ENCODE data around the gene SLC25A21.
"Not testable (repeated sequence)": the region's sequence is repeated elsewhere in the genome, so short reads cannot be mapped to it uniquely, and the experiment has no call there.

The SLC25A21 gene

DNA sequence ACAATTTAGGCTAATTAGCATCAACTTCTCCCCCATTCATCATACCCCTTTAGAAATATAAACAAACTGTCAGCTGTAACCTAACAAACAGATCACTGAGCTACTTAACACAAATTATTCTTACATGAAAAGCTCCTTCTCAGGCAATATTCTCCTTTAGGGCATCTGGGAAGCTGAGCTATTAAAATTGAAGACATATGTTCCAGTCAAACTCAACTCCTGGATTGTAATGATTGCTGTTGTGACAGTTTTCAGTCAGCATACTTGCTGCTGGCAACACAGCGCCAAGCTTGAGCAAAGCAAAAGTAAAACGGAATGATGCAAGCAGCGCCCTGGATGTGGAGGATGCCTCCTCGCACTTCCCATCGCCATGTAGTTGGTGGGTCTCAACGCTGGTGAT lies 82.4 kb downstream of the SLC25A21 start:
- DNase-seq = no peak

DNA sequence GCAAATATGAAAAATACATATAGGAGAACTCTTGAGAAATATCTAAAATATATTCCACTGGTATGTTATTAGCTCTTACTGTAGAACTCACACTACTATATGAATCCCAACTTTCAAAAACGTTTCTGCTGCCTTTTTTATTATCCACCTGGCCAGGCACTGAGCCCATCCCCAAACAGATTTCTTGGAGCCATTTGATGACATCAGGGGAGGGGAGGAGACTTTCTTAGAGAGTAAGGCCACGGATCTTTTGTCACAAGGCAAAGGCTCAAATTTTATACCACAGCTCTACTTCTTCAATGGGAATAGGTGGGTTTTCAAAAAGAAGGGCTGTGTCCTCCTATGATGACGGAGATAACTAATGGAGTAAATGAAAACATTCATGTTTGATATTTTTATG lies 83.0 kb downstream of the SLC25A21 start:
- no peak for DNase-seq

DNA sequence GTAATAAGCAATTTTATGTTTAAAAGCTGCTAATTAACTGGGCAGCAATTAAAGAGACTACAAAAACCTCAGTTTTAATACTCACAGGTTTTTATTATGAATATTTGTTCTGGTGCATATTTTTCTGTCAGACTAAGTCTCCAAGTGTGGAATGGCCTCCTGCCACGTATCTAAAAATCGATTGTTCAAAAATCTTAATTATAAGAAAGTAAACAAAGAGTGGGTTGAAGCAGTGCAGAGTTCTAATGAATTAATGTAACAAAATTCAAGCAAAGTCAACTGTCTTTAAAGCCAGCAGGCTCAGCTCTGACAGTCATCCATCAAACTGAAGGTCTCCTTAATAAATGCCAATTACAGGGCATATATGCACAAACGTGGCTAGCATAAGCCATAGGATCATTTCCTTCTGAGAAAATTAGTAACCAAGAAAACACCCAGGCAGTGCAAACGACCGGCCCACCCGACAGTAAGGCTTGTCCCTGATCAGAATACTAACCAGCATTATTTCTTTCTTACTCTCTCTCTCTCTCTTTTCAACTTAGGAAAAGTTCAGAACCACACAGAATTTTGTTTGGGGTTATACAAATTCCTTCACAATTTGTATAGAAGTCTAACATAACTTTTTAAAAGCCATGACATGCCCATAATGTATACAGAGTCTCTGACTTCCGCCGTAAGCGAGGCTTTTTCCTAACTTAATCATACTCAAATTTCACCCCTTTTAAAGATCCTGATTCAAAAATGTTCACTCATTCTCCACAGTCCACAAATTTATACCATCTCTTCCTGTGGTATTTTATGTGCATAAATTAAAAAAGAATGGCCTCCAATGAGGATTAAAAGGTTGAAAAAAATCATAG lies 83.8 kb downstream of the SLC25A21 start:
- no peak for DNase-seq

DNA sequence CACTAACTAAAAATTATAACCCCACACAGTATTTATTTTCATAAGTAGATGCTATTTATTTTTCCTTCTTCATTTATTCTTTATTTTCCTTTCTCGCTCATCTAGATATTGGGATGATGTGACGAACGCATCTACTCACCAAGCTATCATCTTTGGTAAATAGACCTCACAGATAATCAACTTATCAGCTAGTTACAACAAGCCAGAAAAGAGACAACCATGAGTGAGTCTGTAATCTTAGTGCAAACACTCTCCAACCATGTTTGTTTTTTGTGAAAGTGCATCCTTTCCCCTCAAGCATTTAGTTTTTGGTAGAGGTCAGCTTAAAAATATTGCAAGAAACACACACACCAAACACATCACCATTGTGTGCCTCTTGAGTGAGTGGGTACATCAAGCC lies 84.9 kb downstream of the SLC25A21 start:
- no peak for DNase-seq

DNA sequence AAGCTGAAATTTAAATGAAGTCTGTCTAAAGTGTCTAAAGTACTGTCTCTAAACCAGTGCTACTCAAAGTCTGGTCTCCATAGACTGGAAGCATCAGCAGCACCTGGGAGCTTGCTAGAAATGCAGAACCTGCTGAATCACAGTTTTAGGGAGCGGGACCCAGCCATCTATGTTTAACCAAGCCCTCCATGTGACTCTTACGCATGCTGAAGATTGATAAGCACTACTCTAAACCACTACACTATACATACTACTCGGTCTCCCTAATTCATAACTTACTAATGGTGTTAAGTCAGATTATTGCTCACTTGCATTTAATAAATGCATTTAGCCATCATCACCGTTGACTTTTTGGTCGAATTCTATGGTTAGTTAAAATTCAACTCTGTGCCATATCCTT lies 88.8 kb downstream of the SLC25A21 start:
- DNase-seq = no peak

DNA sequence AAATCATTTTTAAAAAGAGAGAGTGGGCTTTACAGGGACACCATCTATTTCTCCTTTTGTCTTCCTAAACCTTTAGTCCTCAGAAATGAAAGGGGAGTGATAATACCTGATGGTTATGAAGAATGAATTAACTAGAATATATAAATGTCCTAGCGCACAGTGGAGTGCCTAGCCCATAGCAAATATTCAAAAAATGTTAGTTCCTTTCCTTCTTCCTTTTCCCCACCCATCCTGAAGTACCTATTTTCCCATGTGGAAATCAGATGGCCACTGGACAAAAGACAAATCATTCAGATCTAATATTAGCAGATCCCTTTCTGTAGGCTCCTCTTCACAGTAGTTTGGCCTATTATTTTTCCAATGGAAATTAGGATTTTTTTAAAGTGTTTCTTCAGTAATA lies 90.0 kb downstream of the SLC25A21 start:
- DNase-seq = no peak

DNA sequence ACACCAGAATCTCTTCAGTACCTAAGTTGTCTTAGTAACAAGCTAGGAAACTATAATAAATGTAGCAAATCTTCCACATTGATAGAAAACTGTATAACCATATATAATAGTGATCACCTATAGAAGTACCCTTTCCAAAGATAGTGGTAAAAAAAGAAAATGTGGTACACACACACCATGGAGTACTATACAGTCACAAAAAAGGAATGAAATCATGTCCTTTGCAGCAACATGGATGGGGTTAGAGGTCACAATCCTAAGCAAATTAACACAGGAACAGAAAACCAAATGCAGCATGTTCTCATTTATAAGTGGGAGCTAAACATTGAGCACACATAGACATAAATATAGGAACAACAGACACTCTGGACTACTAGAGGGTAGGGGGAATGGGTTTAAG lies 90.5 kb downstream of the SLC25A21 start:
- no peak for DNase-seq

DNA sequence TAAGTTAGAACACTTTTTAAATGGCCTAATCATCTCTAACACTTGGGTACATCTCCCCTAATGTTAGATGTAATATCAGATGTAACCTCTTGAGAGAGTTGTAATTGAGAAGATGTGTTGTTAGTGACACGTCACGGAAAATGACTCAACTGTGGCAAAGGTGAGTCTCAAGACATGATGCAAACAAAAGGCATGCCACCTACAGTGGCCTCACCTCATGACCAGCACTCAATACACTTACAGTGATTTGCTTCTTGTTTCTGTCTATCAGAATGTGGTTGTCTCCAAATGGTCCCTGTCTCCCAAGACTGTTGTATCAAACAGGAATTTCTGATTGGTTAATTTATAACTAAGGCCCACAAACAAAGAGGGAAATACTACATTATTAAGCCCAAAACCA lies 91.2 kb downstream of the SLC25A21 start:
- no peak for DNase-seq

DNA sequence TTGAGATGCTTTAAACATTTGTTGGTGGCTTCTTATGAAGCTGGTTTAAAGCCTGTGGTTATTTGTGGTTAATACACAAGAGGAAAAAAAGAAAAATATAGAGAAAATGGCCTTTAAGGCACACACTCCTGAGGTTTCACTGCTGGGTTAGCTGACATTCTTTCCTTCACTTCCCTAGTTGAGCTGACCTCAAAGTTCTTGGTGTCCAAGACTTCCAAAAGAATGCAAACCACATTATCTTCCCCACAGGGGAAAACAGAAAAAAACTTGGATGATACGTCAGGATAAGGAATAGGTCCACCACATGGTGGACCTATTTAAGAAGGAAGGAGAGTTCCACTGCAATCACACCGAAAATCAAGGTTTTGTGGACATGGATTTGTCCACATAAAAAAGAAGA lies 94.3 kb downstream of the SLC25A21 start:
- no peak for DNase-seq

DNA sequence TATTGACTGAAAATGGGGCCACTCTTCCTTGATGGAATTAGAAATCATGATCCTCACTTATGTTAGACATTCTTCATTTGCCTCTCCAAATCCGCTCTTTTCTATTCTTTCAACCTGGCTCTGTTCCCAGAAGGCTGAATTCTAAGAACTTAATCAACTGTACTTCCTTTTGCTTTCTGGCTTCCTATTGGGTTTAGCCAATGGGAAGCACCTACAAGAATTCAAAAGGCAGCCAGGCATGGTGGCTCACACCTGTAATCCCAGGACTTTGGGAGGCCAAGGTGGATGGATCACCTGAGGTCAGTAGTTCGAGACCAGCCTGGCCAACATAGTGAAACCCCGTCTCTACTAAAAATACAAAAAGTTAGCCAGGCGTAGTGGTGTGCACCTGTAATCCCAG lies 98.1 kb downstream of the SLC25A21 start:
- DNase-seq = not testable (repeated sequence)

DNA sequence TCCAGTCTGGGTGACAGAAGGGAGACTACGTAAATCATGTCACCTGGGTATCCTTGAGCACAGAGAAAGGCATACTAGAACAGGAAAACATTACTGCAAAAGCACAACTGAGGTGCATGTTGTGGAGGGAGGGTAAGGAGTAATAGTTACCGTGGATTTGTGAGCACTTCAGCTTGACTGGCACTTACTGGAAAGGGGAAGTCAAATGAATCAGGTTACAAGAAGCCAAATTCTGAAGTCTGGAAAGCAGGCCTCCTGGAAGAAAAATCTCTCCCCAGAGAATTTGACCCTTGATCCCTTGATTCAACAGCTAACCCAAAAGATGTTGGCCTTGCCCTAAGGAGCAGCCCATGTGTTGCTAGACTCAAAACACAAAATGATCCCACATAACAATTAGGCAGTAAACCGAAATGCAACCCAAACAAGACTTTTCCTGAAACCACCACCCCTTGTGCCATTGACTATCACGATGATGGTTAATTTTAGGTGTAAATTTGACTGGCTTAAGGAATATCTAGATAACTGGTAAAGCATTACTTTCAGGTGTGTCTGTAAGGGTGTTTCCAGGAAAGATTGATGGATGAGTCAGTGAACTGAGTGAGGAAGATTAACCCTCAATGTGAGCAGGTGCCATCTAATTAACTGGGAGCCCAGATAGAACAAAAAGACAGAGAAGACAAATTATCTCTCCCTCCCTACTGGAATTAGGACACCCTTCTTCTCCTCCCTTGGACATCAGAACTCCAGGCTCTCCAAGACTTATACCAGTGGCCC lies 108.8 kb downstream of the SLC25A21 start:
- no peak for DNase-seq

DNA sequence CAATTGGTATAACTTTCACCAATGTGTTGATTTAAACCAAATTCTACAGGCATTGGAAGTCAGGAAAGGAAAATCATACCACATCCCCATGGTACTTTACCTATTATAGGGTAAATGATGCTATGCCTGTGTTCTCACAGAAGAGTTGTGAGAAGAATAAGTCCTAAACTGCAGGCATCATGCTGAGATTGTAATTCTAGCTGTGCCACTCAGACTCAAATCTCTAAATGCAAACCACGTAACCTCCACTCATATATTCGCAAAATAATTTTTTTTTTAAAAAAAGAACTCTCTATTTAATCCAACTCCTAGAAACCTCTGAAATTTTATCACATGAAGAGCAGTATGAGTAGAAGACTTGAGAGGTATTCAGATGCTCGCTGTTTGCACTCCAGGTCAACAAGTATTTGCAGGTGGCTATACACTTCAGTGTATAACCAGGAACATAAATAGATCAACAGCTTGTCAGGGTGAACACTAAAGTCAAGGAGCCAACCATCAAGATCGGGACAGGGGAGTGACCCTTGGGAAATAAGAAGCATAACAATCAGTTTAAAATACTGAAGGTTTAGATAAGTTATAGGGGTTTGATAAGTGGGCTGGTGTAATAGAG lies 110.1 kb downstream of the SLC25A21 start:
- no peak for DNase-seq

DNA sequence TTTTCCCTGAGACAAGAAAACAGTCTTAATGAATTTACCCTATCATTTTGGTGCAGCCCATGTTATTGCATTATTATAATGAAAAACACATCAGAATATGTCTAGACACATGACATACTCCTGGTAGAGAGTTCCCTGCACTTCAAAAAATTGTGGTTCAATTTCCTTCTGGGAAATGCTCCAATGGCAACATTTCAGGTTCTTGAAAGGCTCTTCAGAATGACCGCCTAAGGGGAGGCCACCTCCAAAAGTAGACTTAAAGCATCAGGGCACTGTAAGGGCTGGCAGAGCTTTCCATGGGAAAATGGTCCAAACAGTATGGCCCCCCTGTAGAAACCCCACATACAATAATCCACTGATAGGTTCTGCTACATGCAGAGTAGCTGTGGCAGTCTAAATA lies 110.7 kb downstream of the SLC25A21 start:
- DNase-seq = no peak

DNA sequence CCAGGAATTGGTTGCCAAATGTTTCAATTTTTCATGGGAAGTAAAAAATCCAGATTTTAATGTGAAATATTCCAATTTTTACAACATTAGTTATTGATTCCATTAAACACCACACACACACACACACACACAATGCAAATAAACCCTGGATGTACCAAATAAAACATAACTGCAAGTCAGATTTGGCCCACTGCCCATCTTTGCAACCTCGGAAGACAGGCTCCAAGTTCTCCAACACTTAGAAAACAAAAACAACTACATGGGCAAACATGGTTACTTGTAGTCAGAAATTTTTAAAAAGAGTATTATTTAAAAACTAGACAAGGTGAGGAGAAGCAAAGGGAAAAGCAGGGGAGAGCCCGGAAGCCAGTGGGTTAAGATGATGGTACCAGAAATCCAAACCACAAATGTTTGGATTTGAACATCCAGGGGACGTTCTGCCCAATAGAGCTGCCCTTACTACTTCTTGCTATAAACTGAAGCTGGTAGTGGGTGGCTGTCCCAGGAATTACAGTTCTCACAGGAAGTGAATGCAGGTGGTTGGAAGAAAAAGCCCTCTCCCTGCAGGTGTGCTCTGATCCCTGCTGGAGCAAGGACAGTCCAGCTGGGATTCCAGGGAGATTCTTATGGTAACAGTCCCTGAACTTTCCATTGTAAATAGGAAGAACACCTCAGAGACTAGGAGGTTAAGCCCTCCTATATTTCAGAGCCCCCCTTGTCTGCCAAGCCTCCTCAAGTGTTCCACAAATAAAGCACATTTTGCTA lies 111.7 kb downstream of the SLC25A21 start:
- no peak for DNase-seq

DNA sequence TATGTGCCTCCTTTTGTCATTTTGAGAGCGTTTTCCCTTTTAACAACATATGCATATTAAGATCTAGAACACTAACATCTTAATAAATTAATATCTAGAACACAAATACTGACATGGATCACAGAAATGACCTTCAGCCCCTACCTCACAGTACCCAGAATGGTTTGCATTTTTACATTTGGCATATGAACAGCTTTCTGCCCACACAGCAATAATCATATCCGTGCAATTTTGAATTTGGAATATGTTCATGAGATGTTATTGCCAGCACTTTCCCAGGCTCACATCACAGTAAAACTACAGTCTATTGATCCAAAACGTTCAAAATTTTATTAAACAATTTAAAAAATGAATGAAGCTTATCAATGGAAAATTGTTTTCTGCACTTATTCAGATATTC lies 114.6 kb downstream of the SLC25A21 start:
- DNase-seq = no peak

DNA sequence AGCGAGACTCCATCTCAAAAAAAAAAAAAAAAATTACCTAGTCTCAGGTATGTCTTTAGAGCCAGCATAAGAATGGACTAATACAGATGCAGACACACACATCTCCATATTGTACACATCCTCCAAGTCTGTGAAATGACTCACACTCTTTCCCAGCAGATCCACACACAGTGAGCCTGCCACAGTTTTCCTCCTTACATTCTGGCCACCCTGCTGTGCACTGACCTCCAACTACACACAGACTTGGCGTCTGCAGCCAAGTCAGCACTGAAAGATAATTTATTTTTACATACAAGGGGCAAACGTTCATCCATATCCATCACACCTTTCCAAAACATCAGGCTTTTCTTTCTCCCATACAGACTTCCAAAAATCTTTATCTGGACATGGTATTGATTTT lies 115.9 kb downstream of the SLC25A21 start:
- DNase-seq = no peak

DNA sequence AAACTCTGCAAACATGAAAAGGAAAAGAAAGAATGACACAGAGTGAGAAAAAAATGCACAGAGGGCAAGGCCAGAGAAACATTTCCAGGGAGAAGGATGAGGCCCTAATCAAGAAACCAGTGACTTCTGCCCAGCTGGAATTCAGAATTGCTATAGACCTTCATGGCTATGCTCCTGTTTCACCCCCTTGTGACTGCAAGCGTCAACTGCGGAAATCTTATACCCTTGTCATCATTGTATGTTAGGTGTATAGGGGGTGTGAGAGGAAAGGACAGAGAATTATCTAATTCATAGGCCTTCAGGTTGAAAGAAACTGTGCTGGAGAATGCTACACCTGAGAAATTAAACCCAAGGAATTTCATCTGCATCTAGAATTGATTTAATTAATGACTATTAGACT lies 117.5 kb downstream of the SLC25A21 start:
- no peak for DNase-seq

DNA sequence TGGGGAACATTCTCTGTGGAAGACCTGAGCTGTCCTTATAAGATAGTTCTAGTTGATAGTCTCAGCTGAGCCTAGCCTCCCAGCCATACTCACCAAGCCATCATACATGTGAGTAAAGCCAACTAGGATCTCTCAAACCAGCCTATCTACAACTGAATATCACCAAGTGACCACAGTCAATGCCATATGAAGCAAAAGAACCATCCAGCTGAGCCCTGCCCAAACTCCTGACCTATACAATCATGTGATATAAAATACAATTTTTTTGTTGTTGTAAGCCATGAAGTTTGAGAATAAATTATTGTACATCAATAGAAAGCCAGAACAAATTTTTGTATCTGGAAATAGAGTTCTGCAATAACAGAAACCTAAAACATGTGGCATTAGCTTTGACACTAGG lies 118.3 kb downstream of the SLC25A21 start:
- DNase-seq = no peak

DNA sequence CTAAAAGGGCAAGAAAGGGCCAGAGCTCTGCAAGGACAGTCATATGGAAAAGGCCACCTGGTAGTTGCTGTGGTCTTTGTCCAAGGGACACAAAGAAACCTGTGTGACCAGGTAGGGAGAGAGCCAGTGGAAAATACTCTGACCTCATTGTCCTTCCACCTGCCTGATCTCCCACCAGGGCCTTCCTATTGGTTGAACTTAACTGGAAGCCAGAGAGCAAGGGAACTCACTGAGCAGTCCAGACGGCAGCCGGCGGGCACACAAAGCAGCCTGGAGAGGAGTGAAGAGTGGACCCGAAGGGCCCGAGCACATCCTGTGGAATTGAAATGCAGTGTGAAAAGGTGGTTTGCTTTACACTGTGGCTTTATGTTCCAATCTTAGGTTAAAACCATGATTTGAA lies 120.7 kb downstream of the SLC25A21 start:
- no peak for DNase-seq

DNA sequence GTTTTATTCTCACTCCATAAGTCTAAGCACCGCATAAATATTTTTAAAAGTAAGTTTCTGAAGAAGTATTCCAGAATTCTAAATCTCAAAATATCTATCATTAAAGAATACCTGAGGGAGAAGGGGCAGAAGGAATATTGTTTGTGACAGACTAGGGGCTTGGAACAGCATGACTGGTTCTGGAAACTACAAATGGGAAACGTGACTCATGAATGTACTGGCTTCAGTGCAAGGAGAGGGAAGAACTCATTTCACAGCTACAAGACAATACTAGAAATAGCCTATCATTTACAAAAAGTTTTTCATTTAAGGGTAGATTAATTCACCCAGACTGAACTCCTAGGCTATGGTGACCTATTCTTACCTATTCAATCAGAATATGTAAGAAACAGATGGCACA lies 121.3 kb downstream of the SLC25A21 start:
- DNase-seq = no peak

DNA sequence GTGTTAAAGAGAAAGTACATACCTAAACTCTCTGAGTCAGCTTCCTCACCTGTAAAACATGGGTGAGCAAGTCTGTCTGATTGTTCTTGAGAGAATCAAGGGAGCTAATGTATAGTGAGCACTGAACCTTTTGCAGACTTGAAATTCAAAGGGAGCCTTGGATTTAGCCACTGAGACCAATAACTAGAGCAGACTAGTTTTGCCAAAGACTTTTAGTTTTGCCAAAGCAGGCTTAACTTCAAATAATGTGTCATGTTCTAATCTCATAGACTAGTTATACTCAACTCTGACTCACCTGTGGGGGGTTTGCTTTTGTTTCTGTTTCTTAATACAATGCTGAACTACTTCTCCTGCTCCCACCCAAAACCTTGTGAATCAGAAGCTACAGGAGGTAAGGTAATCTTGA lies 123.7 kb downstream of the SLC25A21 start:
- DNase-seq = no peak

DNA sequence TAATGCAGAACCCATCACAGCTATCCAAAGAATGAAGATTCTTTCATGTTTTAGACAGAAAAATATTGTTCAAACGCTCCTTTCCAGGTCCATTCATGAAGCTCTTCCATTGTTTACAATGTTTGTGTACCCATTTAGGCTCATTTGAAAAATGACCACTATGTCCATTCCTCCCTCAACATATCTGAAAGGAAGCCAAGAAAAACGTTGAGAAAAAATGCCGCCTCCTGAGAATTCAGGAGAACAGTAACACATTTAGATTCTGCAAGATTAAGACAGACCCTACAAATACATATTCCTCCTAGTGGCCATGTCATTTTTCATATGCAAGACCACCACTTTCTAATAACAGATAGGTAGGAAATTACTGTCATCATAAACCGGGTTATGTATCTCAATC lies 124.4 kb downstream of the SLC25A21 start:
- DNase-seq = no peak

Data from amygdala (tissue), 56 donors.